GM18951 (cell line): ENCODE results near the gene DGCR8.

Experiments
- POLR2A ChIP-seq: IDR thresholded peaks from 4 replicates; pipeline ENCODE4 v1.6.1; 2011; ENCODE audit warnings: mild to moderate bottlenecking; ENCODE audit not compliant: insufficient read length, insufficient read depth; ENCODE audit errors: extremely low read depth
- in situ Hi-C: fragments of 300-500 bp; cut with MboI; formaldehyde crosslinking; loops from one replicate; pipeline ENCODE4 v1.12.0; 2022; ENCODE audit warnings: low sequenced_read_pairs, mixed read lengths, inconsistent platforms; ENCODE audit not compliant: unreplicated experiment

Gene DGCR8

GRCh38 chr22:20109411-20110358 lies 29.6 kb downstream of the DGCR8 start:
- TF ChIP-seq POLR2A = no peak
- in situ Hi-C loops = no loop called here

GRCh38 chr22:20110359-20110985 lies 30.4 kb downstream of the DGCR8 start:
- in situ Hi-C loops = no loop called here
- no peak for TF ChIP-seq POLR2A

- TF ChIP-seq POLR2A = peak; percentile 34
These were observed 31.1 kb downstream of the DGCR8 start for GRCh38 chr22:20111045-20111688.

GRCh38 chr22:20111689-20112622 lies 31.9 kb downstream of the DGCR8 start:
- in situ Hi-C loops = no loop called here
- no peak for TF ChIP-seq POLR2A

More at GRCh38 chr22:20111045-20111688, 31.1 kb downstream of the DGCR8 start:
- in situ Hi-C loops = no loop called here

- TF ChIP-seq POLR2A = peak; percentile 23
- in situ Hi-C loops = no loop called here
These were observed 32.8 kb downstream of the DGCR8 start for GRCh38 chr22:20112623-20113511.

- TF ChIP-seq POLR2A = no peak
- in situ Hi-C loops = no loop called here
These were observed 33.7 kb downstream of the DGCR8 start for GRCh38 chr22:20113551-20114310.

- TF ChIP-seq POLR2A = no peak
- in situ Hi-C loops = no loop called here
These were observed 34.8 kb downstream of the DGCR8 start for GRCh38 chr22:20114506-20115475.

- in situ Hi-C loops = no loop called here
These were observed 35.8 kb downstream of the DGCR8 start, which contains the start of gene RANBP1 for GRCh38 chr22:20115691-20116375. RANBP1 (plus strand) TSS chr22:20116104; CDS start chr22:20116185, 81 bp downstream.

GRCh38 chr22:20116376-20116950 lies 36.4 kb downstream of the DGCR8 start:
- no peak for TF ChIP-seq POLR2A

More at GRCh38 chr22:20115691-20116375, 35.8 kb downstream of the DGCR8 start, which contains the start of gene RANBP1:
- TF ChIP-seq POLR2A = no peak

More at GRCh38 chr22:20116376-20116950, 36.4 kb downstream of the DGCR8 start:
- in situ Hi-C loops = no loop called here
